ENCODE measurements around the gene FAM83C.

Gene FAM83C

DNA sequence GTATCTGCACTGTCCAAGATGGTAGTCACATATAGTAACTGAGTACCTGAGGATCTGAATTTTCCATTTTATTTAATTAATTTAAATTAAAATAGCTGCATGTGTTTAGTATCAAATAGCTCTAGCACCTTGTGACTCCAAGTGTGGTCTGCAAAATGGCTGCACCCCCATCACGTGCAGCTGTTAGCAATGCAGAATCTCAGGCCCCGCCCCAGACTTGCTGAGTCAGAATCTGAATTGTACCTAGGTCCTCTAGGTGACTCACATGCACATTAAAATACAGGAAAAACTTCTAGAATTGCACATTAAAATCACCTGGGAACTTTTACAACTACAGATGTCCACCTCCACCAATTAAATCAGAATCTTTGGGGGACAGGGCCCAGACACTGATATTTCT lies 19.2 kb upstream of the FAM83C start:
- no peak overlapping the region for H3K4me3 ChIP-seq (ENCODE audit: low read length)
- no peak for TF ChIP-seq ZNF274 (IDR thresholded peaks at IDR 0.05; ENCODE audit: low read depth, low read length)

GRCh38 chr20:35307666-35308653 lies 15.7 kb upstream of the FAM83C start:
- no peak overlapping the region for H3K4me3 ChIP-seq (ENCODE audit: low read length)
- no peak for TF ChIP-seq ZNF274 (IDR thresholded peaks at IDR 0.05; ENCODE audit: low read depth, low read length)

DNA sequence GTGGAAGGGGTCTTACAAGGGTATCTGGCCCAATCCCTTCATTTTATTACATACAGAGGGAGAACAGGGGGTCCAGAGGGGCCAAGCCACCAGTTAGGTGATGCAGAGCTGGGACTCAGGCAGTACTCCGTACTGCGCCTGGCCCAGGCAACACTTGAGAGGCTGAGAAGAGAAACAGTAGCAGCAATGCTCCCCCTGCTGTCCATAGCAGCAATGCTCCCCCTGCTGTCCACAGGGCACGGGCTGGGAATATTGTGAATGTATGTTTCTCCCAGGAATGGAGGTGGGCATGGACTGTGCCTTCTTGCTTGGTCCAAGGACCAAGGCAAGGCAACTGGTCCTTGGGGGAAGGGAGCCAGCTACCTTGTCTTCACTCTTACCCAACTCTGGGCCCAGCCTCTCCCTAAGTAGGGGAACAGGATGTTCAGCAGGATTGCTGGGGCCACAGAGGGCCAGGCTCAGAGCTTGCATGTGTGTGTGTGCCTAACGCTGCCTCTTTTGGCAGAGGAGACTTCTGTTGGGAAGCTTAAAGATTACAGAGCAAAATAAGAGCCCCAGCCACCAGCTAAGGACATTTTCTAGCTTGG lies 14.8 kb upstream of the FAM83C start:
- no peak for TF ChIP-seq ZNF274 (IDR thresholded peaks at IDR 0.05; ENCODE audit: low read depth, low read length)
- H3K4me3 ChIP-seq (ENCODE audit: low read length) = no peak overlapping the region

DNA sequence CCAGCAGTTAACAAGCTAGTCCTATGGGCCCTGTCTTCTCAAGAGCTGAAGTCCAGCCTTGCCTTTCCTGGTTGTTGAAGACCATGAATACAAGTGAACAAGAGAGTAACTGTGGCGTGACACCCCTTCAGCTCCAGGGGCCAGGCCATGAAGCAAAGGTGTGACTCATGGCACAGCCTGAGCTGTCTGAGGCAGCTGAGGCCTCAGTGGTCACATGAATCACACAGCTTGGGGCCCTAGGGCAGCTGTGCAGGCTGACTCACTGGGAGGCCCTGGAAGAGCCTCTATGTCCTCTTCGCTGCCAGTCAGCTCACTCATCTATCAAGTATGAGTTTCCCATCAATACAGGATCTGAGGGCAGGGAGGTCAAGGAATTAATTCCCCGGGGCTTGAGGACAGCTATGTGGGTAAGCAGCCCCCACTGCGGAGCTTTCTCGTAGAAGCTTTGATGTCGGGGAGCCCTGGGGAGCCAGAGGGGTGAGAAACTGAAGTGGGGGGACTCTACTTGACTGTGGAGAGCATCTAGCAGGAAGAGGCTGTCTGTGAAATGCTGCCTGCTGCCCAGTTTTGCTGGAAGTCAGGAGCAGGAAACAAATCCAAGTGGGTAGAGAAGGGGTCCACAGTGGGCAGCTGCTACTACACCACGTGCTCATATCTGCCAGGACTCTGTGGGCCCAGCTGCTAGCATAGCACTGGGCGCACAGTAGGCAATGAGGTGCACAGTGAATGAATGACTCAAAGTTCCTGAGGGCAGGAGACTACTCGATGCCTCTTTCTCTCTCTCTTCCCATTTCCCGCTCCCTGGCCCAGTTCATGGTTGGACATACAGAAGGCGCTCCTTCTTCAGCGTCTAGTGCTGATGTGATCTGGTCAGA lies 13.7 kb upstream of the FAM83C start:
- TF ChIP-seq ZNF274 (IDR thresholded peaks at IDR 0.05; ENCODE audit: low read depth, low read length) = no peak
- no peak overlapping the region for H3K4me3 ChIP-seq (ENCODE audit: low read length)

DNA sequence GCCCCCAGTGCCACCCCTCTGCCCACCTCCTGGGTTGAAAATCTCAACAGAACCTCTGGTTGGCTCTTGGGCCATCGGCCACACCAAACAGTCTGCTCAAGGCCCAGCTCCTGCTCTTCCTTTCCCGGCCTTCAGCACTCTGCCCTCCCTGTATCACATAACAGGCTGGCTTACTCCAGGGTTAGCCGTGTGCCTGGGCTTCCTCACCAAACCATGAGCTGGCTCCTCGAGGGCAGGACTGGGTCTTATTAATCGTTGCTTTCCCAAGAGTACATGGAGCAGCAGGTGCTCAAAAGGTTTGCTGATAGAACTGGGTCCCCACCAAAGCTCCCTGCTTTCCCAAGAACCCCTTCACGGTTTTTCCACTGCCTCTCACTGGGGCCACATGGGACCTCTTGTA lies 12.7 kb upstream of the FAM83C start:
- TF ChIP-seq ZNF274 (IDR thresholded peaks at IDR 0.05; ENCODE audit: low read depth, low read length) = no peak

GRCh38 chr20:35303735-35304491 lies 11.7 kb upstream of the FAM83C start:
- TF ChIP-seq ZNF274 (IDR thresholded peaks at IDR 0.05; ENCODE audit: low read depth, low read length) = no peak
- H3K4me3 ChIP-seq (ENCODE audit: low read length) = no peak overlapping the region

More for the DNA sequence above, 12.7 kb upstream of the FAM83C start:
- no peak overlapping the region for H3K4me3 ChIP-seq (ENCODE audit: low read length)

DNA sequence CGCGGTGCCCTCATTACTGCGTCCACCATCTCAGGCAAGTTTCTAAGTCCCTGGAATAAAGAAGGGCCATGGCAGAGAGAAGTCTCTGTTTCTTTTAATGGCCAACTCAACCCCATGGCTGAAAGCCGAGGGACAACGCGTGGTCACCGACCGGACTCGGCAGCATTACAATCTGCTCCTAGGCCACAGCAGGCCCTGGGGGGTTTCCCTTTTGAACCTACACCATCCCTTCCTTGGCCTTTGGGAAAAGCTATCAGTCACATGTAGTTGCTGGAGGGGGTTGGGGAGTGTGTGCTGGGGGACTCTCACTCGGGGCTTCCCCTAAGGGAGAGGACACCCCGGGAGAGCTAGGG lies 11.1 kb upstream of the FAM83C start:
- no peak overlapping the region for H3K4me3 ChIP-seq (ENCODE audit: low read length)
- TF ChIP-seq ZNF274 (IDR thresholded peaks at IDR 0.05; ENCODE audit: low read depth, low read length) = no peak

DNA sequence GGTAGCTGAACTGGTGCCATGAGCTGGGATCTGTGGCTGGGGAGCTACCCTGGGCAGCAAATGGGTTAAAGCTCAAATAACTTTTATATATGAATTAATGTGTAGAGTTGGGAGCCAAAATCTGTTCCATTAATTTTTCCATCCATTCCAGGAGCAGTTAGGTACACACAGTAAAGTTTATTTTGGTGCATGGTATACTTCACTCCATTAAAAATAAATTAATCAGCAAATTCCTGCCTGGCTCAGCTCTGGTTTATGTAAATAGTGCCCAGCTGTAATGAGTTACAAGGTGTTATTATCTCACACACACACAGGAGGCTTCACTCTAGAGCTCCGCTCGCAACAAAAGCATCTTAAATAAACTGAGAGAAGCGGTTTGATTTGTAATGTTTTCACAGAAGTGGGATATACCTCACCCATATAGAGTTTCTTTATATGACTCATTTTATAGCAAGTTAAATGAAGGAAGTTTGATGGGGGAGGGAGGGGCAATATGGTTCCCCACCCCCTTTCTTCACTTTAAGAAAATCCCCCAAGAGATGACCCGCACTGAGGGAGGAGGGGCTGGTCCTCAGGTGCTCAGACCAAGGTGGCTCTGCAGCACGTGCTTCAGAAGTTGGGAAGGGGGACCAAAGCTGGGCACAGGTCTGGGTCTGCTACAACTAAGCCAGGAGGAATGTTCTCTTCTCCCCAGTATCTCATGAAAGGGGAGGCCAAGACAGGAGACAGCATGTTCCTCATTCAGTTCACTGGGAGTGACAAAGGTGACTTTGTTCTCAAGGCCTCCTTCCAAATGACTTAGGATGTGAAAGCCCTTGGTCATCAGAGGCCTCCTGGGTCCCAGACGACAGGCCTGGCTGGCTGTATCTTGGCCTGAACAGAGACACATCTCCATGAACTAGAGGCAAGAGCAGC lies 10.5 kb upstream of the FAM83C start:
- no peak overlapping the region for H3K4me3 ChIP-seq (ENCODE audit: low read length)
- TF ChIP-seq ZNF274 (IDR thresholded peaks at IDR 0.05; ENCODE audit: low read depth, low read length) = no peak

DNA sequence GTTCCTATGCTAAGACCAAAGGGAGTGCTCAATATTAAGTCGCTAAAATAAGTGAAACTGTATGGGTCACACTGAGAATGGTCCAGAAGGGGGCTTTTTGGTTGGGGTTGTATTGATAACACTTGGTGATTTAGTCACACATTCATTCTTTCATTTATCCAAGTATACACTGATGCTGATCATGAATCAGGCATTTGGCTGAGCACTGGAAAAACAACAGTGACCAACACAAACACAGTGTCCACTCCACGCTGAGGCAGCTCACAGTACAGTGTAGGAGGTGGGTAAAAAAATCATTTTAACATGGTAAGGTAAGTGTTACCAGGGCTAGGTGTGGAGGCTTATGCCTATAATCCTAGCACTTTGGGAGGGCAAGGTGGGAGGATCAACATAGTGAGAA lies 9.2 kb upstream of the FAM83C start:
- no peak overlapping the region for H3K4me3 ChIP-seq (ENCODE audit: low read length)
- no peak for TF ChIP-seq ZNF274 (IDR thresholded peaks at IDR 0.05; ENCODE audit: low read depth, low read length)

DNA sequence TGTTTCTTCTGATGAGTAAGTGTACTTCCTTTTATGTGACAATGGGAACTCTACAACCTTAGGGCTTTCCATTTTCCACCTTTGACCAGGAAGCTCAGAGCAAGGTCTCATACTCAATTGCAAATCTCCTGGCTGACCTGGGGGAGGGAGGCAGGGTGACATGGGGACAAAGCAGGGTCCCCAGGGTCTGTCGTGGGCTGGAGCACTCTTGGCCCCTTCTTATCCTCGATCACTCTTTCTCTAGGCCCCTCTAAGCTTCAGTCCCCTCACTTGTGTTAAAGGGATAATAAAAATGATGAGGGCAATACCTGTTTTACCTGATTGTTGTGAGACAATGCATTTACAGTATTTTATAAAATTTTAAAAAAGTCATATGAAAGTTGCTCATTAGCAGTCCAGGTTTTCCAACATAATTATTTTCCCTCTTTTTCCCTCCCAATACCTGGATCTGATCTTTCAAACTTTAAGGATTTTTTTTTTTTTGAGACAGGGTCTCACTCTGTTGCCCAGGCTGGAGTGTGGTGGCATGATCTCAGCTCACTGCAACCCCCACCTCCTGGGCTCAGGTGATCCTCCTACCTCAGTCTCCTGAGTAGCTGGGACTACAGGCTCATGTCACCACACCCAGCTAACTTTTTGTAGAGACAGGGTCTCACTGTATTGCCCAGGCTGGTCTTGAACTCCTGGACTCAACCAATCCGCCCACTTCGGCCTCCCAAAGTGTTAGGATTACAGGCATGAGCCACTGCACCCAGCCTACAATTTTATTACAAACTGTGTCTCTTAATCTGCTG lies 8.4 kb upstream of the FAM83C start:
- no peak overlapping the region for H3K4me3 ChIP-seq (ENCODE audit: low read length)
- TF ChIP-seq ZNF274 (IDR thresholded peaks at IDR 0.05; ENCODE audit: low read depth, low read length) = no peak

DNA sequence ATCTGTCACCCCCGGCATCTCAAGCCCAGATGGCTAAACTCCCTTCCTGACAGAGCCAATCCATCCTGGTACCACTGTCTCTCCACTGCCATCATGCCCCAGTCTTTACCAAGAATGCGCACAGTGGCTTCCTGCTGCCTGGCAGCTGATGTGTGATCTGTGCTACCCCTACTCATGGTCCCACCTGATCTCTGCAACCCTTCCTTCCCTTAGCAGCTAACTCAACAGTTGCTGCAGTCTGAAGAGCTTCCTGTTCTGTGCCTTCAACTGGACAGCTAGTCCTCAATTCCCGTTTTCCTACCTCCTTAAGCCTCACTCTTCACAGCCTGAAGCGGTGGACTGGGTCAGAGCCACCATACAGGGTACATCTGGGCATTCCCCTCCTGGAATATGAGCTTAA lies 7.6 kb upstream of the FAM83C start:
- no peak overlapping the region for H3K4me3 ChIP-seq (ENCODE audit: low read length)
- TF ChIP-seq ZNF274 (IDR thresholded peaks at IDR 0.05; ENCODE audit: low read depth, low read length) = no peak

DNA sequence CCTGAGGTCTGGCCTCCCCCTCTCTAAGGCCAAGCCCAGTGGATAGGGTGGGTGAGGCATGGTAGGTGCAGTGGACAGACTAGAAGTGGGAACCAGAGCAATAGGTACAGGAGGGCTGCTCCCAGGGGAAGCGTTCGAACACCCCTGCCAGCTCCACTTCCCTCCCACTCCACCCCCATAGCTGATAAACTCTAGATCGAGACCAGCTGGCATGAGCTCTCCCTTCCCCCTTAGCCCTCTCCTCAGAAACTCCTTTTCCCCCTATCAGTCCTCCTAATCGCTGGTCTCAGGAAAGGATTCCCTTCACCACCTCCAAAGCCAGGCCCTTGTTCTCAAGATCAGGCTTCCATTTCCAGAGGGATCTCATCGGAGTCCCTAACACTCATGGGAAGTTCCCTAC lies 6.0 kb upstream of the FAM83C start:
- no peak overlapping the region for H3K4me3 ChIP-seq (ENCODE audit: low read length)
- no peak for TF ChIP-seq ZNF274 (IDR thresholded peaks at IDR 0.05; ENCODE audit: low read depth, low read length)

Data from GM08714 (cell line).